HCT116 (cell line): ENCODE results near the gene NTRK3. TPM values are rescaled to one million over a fixed set of nuclear protein-coding genes. Genes with fewer than 3 reads are reported as not detected.

Experiments
- ATAC-seq: fragments of 200-7000 bp; cut with Tn5 transposase; 2 replicates; pipeline ENCODE4 v1.9.1; 2020; ENCODE audit warnings: mild to moderate bottlenecking, moderate library complexity
- BruUV-seq: library from RNA; stranded (reverse); fragments of 400-500 nt; replicated peaks from 2 replicates; lab custom pipeline; 2021; lab: Mats Ljungman, UMichigan
- CTCF ChIA-PET: fragments of 300-600 bp; sonication (Branson Sonifier 250); formaldehyde crosslinking; loops from one replicate; lab custom pipeline; 2021; ENCODE audit warnings: antibody characterized with exemption; lab: Charles Lee
- POLR2A ChIA-PET: fragments of 300-600, 350-600 bp; sonication (Branson Sonifier 250); formaldehyde crosslinking; loops from one replicate; lab custom pipeline; 2021; ENCODE audit warnings: antibody characterized with exemption; lab: Charles Lee
- RAD21 ChIA-PET, 2 experiments: fragments of 300-600 bp; sonication (Branson Sonifier 250); formaldehyde crosslinking; loops; one replicate each; lab custom pipeline; 2023; ENCODE audit warnings: low total read pairs in 2 of 2; ENCODE audit not compliant: uncharacterized antibody in 2 of 2, unreplicated experiment in 2 of 2, low non-redundant PET in 1 of 2; lab: Charles Lee
- DNase-seq: peaks from one replicate; pipeline ENCODE4 v3.0.0-alpha.2; 2010; ENCODE audit warnings: low read depth, low spot score
- H2AFZ ChIP-seq: fragments of 200-600 bp; shearing (Covaris generic), sonication (generic); 2 replicates; pipeline ENCODE4 v1.6.1; 2017; ENCODE audit warnings: low read depth, mixed run types, mixed read lengths, antibody characterized with exemption, low read length; ENCODE audit not compliant: poor library complexity, severe bottlenecking
- H3K27ac ChIP-seq: 2 replicates; pipeline ENCODE4 v1.5.1; 2012; ENCODE audit warnings: low read depth, low read length
- H3K27me3 ChIP-seq: fragments of 200-600 bp; sonication (generic); 2 replicates; pipeline ENCODE4 v1.6.1; 2016; ENCODE audit warnings: mixed run types, low read length, mixed read lengths; ENCODE audit not compliant: insufficient read depth
- H3K36me3 ChIP-seq, 2 experiments: fragments of 200-500 bp in 1 of 2; fragments of 200-600 bp in 1 of 2; sonication (Bioruptor generic) in 1 of 2; sonication (generic) in 1 of 2; 2 replicates each; pipeline versions ENCODE4 v1.5.1 to v1.6.1; 2014 to 2016; ENCODE audit warnings: low read length in 2 of 2, inconsistent platforms in 1 of 2, mixed read lengths in 1 of 2, mixed run types in 1 of 2; ENCODE audit not compliant: insufficient read depth in 2 of 2, control insufficient read depth in 1 of 2
- H3K4me1 ChIP-seq, 2 experiments: fragments of 200-600 bp in 1 of 2; sonication (generic) in 1 of 2; 2 replicates each; pipeline versions ENCODE4 v1.5.1 to v1.6.1; 2012 to 2017; ENCODE audit warnings: low read length in 2 of 2, inconsistent platforms in 1 of 2, mild to moderate bottlenecking in 1 of 2, mixed read lengths in 1 of 2, mixed run types in 1 of 2, moderate library complexity in 1 of 2; ENCODE audit not compliant: insufficient read depth in 2 of 2, control insufficient read depth in 1 of 2
- H3K4me2 ChIP-seq: fragments of 200-600 bp; sonication (generic); 2 replicates; pipeline ENCODE4 v1.6.1; 2017; ENCODE audit warnings: mixed run types, low read length, mixed read lengths
- H3K4me3 ChIP-seq, 2 experiments: fragments of 200-600 bp in 1 of 2; sonication (generic) in 1 of 2; replicated peaks in 1 of 2; 2 replicates each; pipeline ENCODE4 v1.5.1; 2011 to 2016; ENCODE audit warnings: low read length in 2 of 2, control low read depth in 1 of 2, low read depth in 1 of 2, mild to moderate bottlenecking in 1 of 2, mixed read lengths in 1 of 2, mixed run types in 1 of 2
- H3K79me2 ChIP-seq: fragments of 200-600 bp; sonication (generic); 2 replicates; pipeline ENCODE4 v1.6.1; 2017; ENCODE audit warnings: mild to moderate bottlenecking, mixed run types, low read length, moderate library complexity, mixed read lengths; ENCODE audit not compliant: insufficient read depth
- H3K9ac ChIP-seq: fragments of 200-600 bp; sonication (generic); 2 replicates; pipeline ENCODE4 v1.6.1; 2016; ENCODE audit warnings: low read length, mixed read lengths
- H3K9me2 ChIP-seq: fragments of 200-600 bp; sonication (generic), shearing (Covaris generic); 2 replicates; pipeline ENCODE4 v1.6.1; 2017; ENCODE audit warnings: mixed run types, mild to moderate bottlenecking, moderate library complexity; ENCODE audit not compliant: insufficient read depth
- H3K9me3 ChIP-seq, 2 experiments: fragments of 200-500 bp in 1 of 2; fragments of 200-600 bp in 1 of 2; sonication (Bioruptor generic) in 1 of 2; sonication (generic) in 1 of 2; 2 replicates each; pipeline ENCODE4 v1.6.1; 2014 to 2017; ENCODE audit warnings: low read length in 2 of 2, mixed read lengths in 2 of 2, inconsistent platforms in 1 of 2, low read depth in 1 of 2, mild to moderate bottlenecking in 1 of 2, mixed run types in 1 of 2, moderate library complexity in 1 of 2; ENCODE audit not compliant: control insufficient read depth in 1 of 2, insufficient read depth in 1 of 2
- H4K20me1 ChIP-seq: fragments of 200-600 bp; sonication (generic), shearing (Covaris generic); 2 replicates; pipeline ENCODE4 v1.6.1; 2017; ENCODE audit warnings: mixed run types, mild to moderate bottlenecking, moderate library complexity; ENCODE audit not compliant: insufficient read depth
- EGR1 ChIP-seq: IDR thresholded peaks from 2 replicates; pipeline ENCODE4 v1.6.1; 2012; ENCODE audit warnings: low read depth
- EZH2phosphoT487 ChIP-seq: fragments of 200-600 bp; IDR thresholded peaks from 2 replicates; pipeline ENCODE4 v1.6.1; 2018; ENCODE audit warnings: antibody characterized with exemption, borderline replicate concordance
- FOSL1 ChIP-seq: IDR thresholded peaks from 2 replicates; pipeline ENCODE4 v1.6.1; 2012; ENCODE audit warnings: low read depth
- POLR2A ChIP-seq: IDR thresholded peaks from 2 replicates; pipeline ENCODE4 v1.7.0; 2011; ENCODE audit warnings: borderline replicate concordance; ENCODE audit not compliant: insufficient read depth, insufficient read length; ENCODE audit errors: extremely low read depth
- POLR2AphosphoS5 ChIP-seq: IDR thresholded peaks from 2 replicates; pipeline ENCODE4 v1.6.1; 2011; ENCODE audit warnings: mild to moderate bottlenecking, low read depth, low read length, moderate library complexity
- RAD21 ChIP-seq: IDR thresholded peaks from 2 replicates; pipeline ENCODE4 v1.6.1; 2012; ENCODE audit warnings: low read depth, mild to moderate bottlenecking
- YY1 ChIP-seq: IDR thresholded peaks from 2 replicates; pipeline ENCODE4 v1.6.1; 2011; ENCODE audit warnings: low read length, low read depth, moderate library complexity, mild to moderate bottlenecking; ENCODE audit not compliant: insufficient replicate concordance; ENCODE audit errors: extremely low read depth
- ZBTB33 ChIP-seq: IDR thresholded peaks from 2 replicates; pipeline ENCODE4 v1.6.1; 2011; ENCODE audit warnings: mild to moderate bottlenecking, low read length, moderate library complexity; ENCODE audit not compliant: insufficient replicate concordance; ENCODE audit errors: extremely low read depth
- intact Hi-C: fragments of 100-400 bp; cut with micrococcal nuclease; formaldehyde crosslinking; loops from 2 replicates; pipeline ENCODE4 v1.10.0; 2022
- total RNA-seq: library from RNA; stranded (reverse); gene quantifications from one replicate; pipeline ENCODE4 v1.2.1, GENCODE V29; 2021; ENCODE audit not compliant: unreplicated experiment
- TF ChIP-seq, protein P1 (sequence below), 3 experiments: fragments of 200-600 bp in 1 of 3; sonication (generic) in 1 of 3; IDR thresholded peaks in 2 of 3; conservative IDR thresholded peaks in 1 of 3; 2 replicates each; pipeline ENCODE4 v1.5.1; 2012 to 2017; ENCODE audit warnings: low read depth in 2 of 3, low read length in 2 of 3, antibody characterized with exemption in 1 of 3, borderline replicate concordance in 1 of 3, control low read depth in 1 of 3, mild to moderate bottlenecking in 1 of 3, mixed read lengths in 1 of 3, mixed run types in 1 of 3, moderate library complexity in 1 of 3; ENCODE audit not compliant: insufficient read depth in 1 of 3

The NTRK3 gene
- total RNA-seq, 1 experiment from 2014 or later: not detected

- no peaks in the 10 kb centered on the region for H3K27me3 ChIP-seq
- no peaks in the 10 kb centered on the region for H3K79me2 ChIP-seq
- H3K9ac ChIP-seq: no peak overlapping the region
- DNase-seq (no peak), ATAC-seq (no peak)
- RAD21 ChIA-PET: no interaction called here
- POLR2A ChIA-PET: no interaction called here
- no peaks in the 10 kb centered on the region for H3K9me3 ChIP-seq
- H3K4me1 ChIP-seq: peaks cover 0 to 5% of the 10 kb centered on the region in 2 experiments; a peak in 2 of 4 replicates
- BruUV-seq: no TSS peak
- no peak overlapping the region for H3K4me3 ChIP-seq
- H4K20me1 ChIP-seq: no peaks in the 10 kb centered on the region
- no peak overlapping the region for H3K4me2 ChIP-seq
- H2AFZ ChIP-seq: no peak overlapping the region
- intact Hi-C loops: no loop called here
- no peak overlapping the region for H3K27ac ChIP-seq
- no peak for TF ChIP-seq FOSL1
- no peak for TF ChIP-seq POLR2AphosphoS5
- TF ChIP-seq POLR2A: no peak
- TF ChIP-seq EZH2phosphoT487: no peak
- TF ChIP-seq, protein P1, sequence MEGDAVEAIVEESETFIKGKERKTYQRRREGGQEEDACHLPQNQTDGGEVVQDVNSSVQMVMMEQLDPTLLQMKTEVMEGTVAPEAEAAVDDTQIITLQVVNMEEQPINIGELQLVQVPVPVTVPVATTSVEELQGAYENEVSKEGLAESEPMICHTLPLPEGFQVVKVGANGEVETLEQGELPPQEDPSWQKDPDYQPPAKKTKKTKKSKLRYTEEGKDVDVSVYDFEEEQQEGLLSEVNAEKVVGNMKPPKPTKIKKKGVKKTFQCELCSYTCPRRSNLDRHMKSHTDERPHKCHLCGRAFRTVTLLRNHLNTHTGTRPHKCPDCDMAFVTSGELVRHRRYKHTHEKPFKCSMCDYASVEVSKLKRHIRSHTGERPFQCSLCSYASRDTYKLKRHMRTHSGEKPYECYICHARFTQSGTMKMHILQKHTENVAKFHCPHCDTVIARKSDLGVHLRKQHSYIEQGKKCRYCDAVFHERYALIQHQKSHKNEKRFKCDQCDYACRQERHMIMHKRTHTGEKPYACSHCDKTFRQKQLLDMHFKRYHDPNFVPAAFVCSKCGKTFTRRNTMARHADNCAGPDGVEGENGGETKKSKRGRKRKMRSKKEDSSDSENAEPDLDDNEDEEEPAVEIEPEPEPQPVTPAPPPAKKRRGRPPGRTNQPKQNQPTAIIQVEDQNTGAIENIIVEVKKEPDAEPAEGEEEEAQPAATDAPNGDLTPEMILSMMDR (IDR thresholded peaks at IDR 0.05 in 2 of 3, conservative IDR thresholded peaks at IDR 0.05 in 1 of 3; ENCODE audit: borderline replicate concordance in 1 of 3, insufficient read depth in 1 of 3, low read depth in 2 of 3, low read length in 2 of 3): no peak
- TF ChIP-seq YY1: no peak
- TF ChIP-seq ZBTB33: no peak
- TF ChIP-seq EGR1: no peak
- TF ChIP-seq RAD21: no peak
- no peaks in the 10 kb centered on the region for H3K36me3 ChIP-seq
- CTCF ChIA-PET: no interaction called here
- no peaks in the 10 kb centered on the region for H3K9me2 ChIP-seq
Observed at GRCh38 chr15:88250826-88251225, 5.7 kb downstream of the NTRK3 start.
